Dermis blood vessel endothelial cell (primary cell): ENCODE data around the gene OIT3. TPM values are rescaled to one million over a fixed set of nuclear protein-coding genes. Genes with fewer than 3 reads are reported as not detected.
A peak's percentile ranks its signal among the peaks of the same experiment; 100 is the strongest.

Source experiments
- DNase-seq: peaks from one replicate; pipeline ENCODE4 v3.0.0; 2010
- total RNA-seq: library from RNA; depleted of rRNA; stranded (reverse); fragments of >200 nt; gene quantifications from 2 replicates; pipeline ENCODE4 v1.2.3, GENCODE V29; 2014

OIT3 gene
- total RNA-seq: 0.34 TPM in 1 of 2 replicates, not detected in the other

GRCh38 chr10:72893136-72893798 lies at the start of gene OIT3:
Gene OIT3, plus strand, starts transcription at chr10:72893739. Its CDS starts 60 bp downstream, at chr10:72893799.
- no peak for DNase-seq

- DNase-seq: peak; percentile 66
Measured at GRCh38 chr10:72846238-72846637, 47.3 kb upstream of the OIT3 start.

- no peak for DNase-seq
Measured at GRCh38 chr10:72847681-72848080, 45.9 kb upstream of the OIT3 start.

- no peak for DNase-seq
Measured at GRCh38 chr10:72850861-72851260, 42.7 kb upstream of the OIT3 start.

- DNase-seq: no peak
Measured at GRCh38 chr10:72851509-72851908, 42.0 kb upstream of the OIT3 start.

GRCh38 chr10:72852508-72852907 lies 41.0 kb upstream of the OIT3 start:
- no peak for DNase-seq

- no peak for DNase-seq
Measured at GRCh38 chr10:72855129-72855528, 38.4 kb upstream of the OIT3 start.

- DNase-seq: no peak
Measured at GRCh38 chr10:72855790-72856189, 37.7 kb upstream of the OIT3 start.

- no peak for DNase-seq
Measured at GRCh38 chr10:72858067-72858466, 35.5 kb upstream of the OIT3 start.

- no peak for DNase-seq
Measured at GRCh38 chr10:72862957-72863356, 30.6 kb upstream of the OIT3 start.

- peak; percentile 66 for DNase-seq
Measured at GRCh38 chr10:72875250-72876055, 18.1 kb upstream of the OIT3 start.

- no peak for DNase-seq
Measured at GRCh38 chr10:72879245-72879644, 14.3 kb upstream of the OIT3 start.

GRCh38 chr10:72881291-72881690 lies 12.2 kb upstream of the OIT3 start:
- DNase-seq: no peak

GRCh38 chr10:72883861-72884260 lies 9.7 kb upstream of the OIT3 start:
- no peak for DNase-seq

GRCh38 chr10:72885953-72886352 lies 7.6 kb upstream of the OIT3 start:
- DNase-seq: no peak

- peak; percentile 69 for DNase-seq
Measured at GRCh38 chr10:72886621-72887020, 6.9 kb upstream of the OIT3 start.

GRCh38 chr10:72887043-72887442 lies 6.5 kb upstream of the OIT3 start:
- peak; percentile 84 for DNase-seq

- no peak for DNase-seq
Measured at GRCh38 chr10:72888151-72888638, 5.3 kb upstream of the OIT3 start.

- DNase-seq: peak; percentile 41
Measured at GRCh38 chr10:72889391-72889831, 4.1 kb upstream of the OIT3 start.

- DNase-seq: no peak
Measured at GRCh38 chr10:72890086-72890485, 3.5 kb upstream of the OIT3 start.

GRCh38 chr10:72895236-72895850 lies 1.8 kb downstream of the OIT3 start:
- DNase-seq: no peak

GRCh38 chr10:72898616-72899015 lies 5.1 kb downstream of the OIT3 start:
- DNase-seq: no peak

- DNase-seq: no peak
Measured at GRCh38 chr10:72899545-72899944, 6.0 kb downstream of the OIT3 start.
